ENCODE data around the gene HBS1L.

DNA sequence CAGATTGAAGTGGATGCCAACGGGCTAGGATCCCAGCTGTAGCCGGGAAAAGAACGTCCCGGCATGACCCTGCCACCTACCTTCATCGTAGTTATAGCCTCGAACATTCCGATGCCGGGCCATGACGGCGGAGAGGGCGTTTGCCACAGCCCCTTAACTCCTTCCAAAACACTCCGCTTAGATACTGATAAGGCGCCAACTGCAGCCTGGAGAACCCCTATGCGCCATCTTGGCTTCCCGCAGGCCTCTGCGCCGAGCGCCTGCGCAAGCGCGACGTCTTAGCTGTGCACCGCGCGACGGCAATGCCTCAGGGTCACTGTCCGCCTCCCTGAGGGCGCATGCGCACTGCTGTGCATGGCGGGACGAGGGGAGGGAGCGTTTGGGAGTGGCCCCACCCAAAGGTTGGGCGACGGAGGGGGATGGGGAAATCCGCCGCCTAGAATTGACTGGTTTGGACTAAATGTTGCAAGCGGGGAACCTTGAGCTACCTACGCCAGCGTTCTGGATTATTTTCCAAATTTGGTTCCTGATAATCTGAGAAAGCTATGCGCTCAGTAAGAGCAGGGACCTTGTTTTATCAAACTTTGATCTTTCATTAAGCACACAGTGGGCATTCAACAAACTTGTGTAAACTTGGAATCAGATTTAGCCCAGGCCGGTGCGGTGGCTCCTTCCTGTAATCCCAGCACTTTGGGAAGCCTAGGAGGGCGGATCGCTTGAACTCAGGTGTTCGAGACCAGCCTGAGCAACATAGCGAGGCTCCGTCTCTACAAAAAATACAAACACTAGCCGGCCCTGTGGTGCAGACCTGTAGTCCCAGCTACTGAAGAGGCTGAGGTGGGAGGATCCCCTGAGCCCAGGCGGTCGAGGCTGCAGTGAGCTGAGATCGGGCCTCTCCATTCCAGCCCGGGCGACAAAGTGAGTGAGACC lies at the start of gene HBS1L:
- TF ChIP-seq, protein P1, sequence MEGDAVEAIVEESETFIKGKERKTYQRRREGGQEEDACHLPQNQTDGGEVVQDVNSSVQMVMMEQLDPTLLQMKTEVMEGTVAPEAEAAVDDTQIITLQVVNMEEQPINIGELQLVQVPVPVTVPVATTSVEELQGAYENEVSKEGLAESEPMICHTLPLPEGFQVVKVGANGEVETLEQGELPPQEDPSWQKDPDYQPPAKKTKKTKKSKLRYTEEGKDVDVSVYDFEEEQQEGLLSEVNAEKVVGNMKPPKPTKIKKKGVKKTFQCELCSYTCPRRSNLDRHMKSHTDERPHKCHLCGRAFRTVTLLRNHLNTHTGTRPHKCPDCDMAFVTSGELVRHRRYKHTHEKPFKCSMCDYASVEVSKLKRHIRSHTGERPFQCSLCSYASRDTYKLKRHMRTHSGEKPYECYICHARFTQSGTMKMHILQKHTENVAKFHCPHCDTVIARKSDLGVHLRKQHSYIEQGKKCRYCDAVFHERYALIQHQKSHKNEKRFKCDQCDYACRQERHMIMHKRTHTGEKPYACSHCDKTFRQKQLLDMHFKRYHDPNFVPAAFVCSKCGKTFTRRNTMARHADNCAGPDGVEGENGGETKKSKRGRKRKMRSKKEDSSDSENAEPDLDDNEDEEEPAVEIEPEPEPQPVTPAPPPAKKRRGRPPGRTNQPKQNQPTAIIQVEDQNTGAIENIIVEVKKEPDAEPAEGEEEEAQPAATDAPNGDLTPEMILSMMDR (IDR thresholded peaks at IDR 0.05; ENCODE audit: low read depth, low read length, missing input control), result no peak
- peak; percentile 37 to 80 for TF ChIP-seq JUND (IDR thresholded peaks at IDR 0.05)
- peak; percentile 99 for TF ChIP-seq YY1 (IDR thresholded peaks at IDR 0.05)
- TF ChIP-seq SP1 (IDR thresholded peaks at IDR 0.05), result peak; percentile 89
- peak; percentile 79 for TF ChIP-seq TAF1 (conservative IDR thresholded peaks at IDR 0.05)
- peak in 1 of 2 donors; percentile 33 for TF ChIP-seq GABPA (IDR thresholded peaks at IDR 0.05 in 1 of 2, conservative IDR thresholded peaks at IDR 0.05 in 1 of 2)

Measured in liver (tissue), 3 donors.